Stimulated activated CD8-positive, alpha-beta memory T cell treated with anti-CD3 and anti-CD28 coated beads, Interleukin-12 subunit alpha, Interleukin-12 subunit beta, amount 100 ng/mL, for 24 hours (primary cell): ENCODE data around the gene MARCO.
"Not testable (repeated sequence)": the region's sequence is repeated elsewhere in the genome, so short reads cannot be mapped to it uniquely, and the experiment has no call there.

Experiments
- DNase-seq: peaks from one replicate; pipeline ENCODE4 v3.0.0-alpha.2; 2020; ENCODE audit errors: extremely low read depth

The MARCO gene

GRCh38 chr2:119005051-119005450, 63.1 kb downstream of the MARCO start:
- no peak for DNase-seq

GRCh38 chr2:119005555-119005954, 63.6 kb downstream of the MARCO start:
- DNase-seq: no peak

GRCh38 chr2:119006441-119006840, 64.4 kb downstream of the MARCO start:
- no peak for DNase-seq

GRCh38 chr2:119008108-119008507, 66.1 kb downstream of the MARCO start:
- DNase-seq: no peak

GRCh38 chr2:119009110-119009509, 67.1 kb downstream of the MARCO start:
- DNase-seq: no peak

GRCh38 chr2:119010336-119010735, 68.3 kb downstream of the MARCO start:
- DNase-seq: no peak

- DNase-seq: no peak
Observed at GRCh38 chr2:119011162-119011909, 69.3 kb downstream of the MARCO start.

- no peak for DNase-seq
Observed at GRCh38 chr2:119011910-119012209, 69.9 kb downstream of the MARCO start.

GRCh38 chr2:119012345-119013301, 70.6 kb downstream of the MARCO start:
- DNase-seq: no peak

- no peak for DNase-seq
Observed at GRCh38 chr2:119013671-119014070, 71.7 kb downstream of the MARCO start.

GRCh38 chr2:119015845-119016244, 73.9 kb downstream of the MARCO start:
- DNase-seq: no peak

GRCh38 chr2:119019521-119019920, 77.5 kb downstream of the MARCO start:
- no peak for DNase-seq

GRCh38 chr2:119022678-119023077, 80.7 kb downstream of the MARCO start:
- no peak for DNase-seq

- no peak for DNase-seq
Observed at GRCh38 chr2:119023534-119023933, 81.5 kb downstream of the MARCO start.

- no peak for DNase-seq
Observed at GRCh38 chr2:119024152-119024551, 82.2 kb downstream of the MARCO start.

GRCh38 chr2:119024568-119024967, 82.6 kb downstream of the MARCO start:
- DNase-seq: no peak

GRCh38 chr2:119025013-119025412, 83.0 kb downstream of the MARCO start:
- DNase-seq: no peak

- no peak for DNase-seq
Observed at GRCh38 chr2:119025762-119026351, 83.9 kb downstream of the MARCO start.

- DNase-seq: no peak
Observed at GRCh38 chr2:119026890-119027289, 84.9 kb downstream of the MARCO start.

- no peak for DNase-seq
Observed at GRCh38 chr2:119028327-119029174, 86.6 kb downstream of the MARCO start.

- DNase-seq: no peak
Observed at GRCh38 chr2:119029297-119029696, 87.3 kb downstream of the MARCO start.

- DNase-seq: not testable (repeated sequence)
Observed at GRCh38 chr2:119037922-119038321, 95.9 kb downstream of the MARCO start.
